ENCODE data around the gene ILK.

ILK gene

DNA sequence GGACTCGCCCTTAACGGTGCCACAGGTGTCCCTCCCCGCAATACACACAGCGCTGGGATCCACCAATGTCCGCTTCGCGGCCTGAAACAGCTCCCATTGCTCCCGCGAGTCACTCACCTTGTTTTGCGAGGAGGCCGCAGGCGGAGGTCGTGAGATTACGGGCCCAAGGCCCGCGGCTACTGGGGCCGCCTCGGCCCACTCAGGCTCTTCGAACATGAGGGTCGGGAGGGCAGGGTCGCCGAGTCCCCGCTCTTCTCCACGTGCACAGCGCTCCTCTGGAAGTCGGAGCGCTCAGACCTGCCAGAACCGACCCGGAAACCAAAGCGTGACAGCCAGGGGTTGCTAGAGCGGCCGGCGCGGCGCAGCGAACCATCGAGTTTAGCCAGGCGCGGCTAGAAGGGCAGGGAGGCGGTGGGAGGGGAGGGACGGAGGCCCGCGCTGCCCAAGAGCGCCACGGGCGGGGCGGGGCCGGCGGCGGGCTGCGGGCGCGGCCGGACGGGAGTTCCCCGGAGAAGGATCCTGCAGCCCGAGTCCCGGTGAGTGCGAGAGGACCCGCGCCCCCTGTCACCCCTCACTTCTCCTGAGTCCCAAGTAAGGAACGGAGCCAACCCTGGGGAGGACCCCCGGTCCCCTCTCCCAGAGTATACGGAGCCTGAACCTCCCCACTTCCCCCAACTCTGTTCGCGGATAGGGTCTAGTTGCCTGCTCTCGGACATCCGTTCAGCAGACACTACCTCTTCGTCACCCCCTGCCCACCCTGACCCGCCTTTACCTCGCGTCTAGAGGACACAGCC is at the start of gene ILK, which contains the start of gene RRP8:
Gene ILK, plus strand, starts transcription at position 488 of the 794 bp plus-strand sequence. CDS start 498 bp downstream, outside the sequence.
Gene RRP8, minus strand, starts transcription at position 330 of the 794 bp plus-strand sequence. Its CDS starts 114 bp downstream, at position 216.
- TF ChIP-seq, protein P1, sequence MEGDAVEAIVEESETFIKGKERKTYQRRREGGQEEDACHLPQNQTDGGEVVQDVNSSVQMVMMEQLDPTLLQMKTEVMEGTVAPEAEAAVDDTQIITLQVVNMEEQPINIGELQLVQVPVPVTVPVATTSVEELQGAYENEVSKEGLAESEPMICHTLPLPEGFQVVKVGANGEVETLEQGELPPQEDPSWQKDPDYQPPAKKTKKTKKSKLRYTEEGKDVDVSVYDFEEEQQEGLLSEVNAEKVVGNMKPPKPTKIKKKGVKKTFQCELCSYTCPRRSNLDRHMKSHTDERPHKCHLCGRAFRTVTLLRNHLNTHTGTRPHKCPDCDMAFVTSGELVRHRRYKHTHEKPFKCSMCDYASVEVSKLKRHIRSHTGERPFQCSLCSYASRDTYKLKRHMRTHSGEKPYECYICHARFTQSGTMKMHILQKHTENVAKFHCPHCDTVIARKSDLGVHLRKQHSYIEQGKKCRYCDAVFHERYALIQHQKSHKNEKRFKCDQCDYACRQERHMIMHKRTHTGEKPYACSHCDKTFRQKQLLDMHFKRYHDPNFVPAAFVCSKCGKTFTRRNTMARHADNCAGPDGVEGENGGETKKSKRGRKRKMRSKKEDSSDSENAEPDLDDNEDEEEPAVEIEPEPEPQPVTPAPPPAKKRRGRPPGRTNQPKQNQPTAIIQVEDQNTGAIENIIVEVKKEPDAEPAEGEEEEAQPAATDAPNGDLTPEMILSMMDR (conservative IDR thresholded peaks at IDR 0.05; ENCODE audit: low read length), result peak; percentile 18; the same call in 1 of the 2 replicates
- DNase-seq (ENCODE audit: low read depth), result peak; percentile 87
- peak within 1 kb of the TSS; percentile 99 for H3K4me3 ChIP-seq (ENCODE audit: low read length)

DNA sequence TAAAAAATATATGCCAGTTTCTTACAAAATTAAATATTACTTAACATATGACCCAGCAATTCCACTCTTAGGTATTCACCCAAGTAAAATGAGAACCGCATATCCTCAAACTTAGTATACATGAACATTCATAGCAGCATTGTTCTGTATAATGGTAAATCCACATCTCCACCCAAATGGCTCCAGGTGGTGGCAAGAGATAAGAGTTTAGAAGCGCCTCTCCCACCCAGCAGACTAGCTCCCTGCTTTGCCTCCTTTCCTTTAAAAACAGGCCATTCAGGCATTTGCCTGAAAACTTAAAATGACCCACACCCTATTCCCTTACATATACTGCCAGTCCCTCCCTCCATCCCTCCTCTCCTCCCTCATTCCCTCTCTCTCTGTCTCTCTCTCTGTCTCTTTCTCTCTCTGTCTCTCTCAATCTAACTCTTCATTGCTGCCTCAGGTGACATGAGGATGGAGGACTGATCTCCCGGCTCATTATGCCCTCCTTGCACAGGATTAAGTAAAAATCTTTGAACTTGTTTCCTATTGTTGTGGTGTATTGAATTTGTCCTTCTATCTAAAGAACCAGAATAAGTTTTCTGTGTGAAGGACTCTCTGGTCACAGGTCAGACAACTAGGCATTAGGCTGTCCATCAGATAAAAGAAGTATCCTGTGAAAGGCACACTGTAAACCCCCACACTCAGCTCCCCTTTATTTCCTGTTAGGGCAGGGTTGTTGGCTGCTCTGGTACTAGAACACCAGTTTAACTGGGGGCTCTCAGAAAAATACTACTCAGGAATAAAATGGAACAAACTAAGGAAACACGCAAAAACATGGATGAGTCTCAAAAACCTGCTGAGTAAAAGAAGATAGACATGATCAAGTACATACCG is 48.5 kb upstream of the ILK start:
- no peak overlapping the region for H3K4me3 ChIP-seq (ENCODE audit: low read length)
- no peak for DNase-seq (ENCODE audit: low read depth)
- TF ChIP-seq, protein P1 (conservative IDR thresholded peaks at IDR 0.05; ENCODE audit: low read length), result no peak

DNA sequence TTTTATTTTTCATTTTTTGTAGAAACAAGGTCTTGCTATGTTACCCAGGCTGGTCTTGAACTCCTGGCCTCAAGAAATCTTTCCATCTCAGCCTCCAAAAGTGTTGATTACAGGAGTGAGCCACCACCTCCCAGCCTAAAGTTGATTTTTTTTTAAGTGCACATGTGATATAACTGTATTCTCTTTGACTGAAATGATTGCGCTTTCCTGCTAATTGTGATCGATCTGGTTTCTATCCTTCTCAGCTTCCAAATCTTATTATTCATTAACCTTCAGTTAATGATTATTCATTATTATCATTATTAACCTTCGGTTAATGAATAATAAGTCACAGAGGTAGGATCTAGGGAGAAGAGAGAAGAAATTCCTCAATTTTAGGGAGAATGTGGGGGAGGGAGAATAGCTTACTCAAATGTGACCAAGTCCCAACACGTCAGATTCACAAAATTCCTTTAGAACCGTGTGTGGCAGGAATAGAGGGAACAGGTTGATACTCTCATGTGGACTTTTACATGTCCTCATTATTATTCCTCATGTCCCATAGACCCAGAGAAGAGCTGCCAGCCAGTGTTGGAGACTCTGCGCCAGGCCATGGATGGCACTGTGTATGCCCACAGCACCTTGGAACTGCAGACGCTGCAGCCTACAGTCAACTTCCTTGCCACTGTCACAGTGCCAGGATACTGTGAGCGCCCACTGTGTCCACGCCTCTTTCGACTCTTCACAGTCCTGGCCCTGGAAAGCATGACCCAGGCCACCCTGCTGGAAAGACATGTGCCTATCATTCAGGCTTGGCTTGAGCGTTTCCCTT is 47.2 kb upstream of the ILK start:
- no peak overlapping the region for H3K4me3 ChIP-seq (ENCODE audit: low read length)
- DNase-seq (ENCODE audit: low read depth), result no peak
- TF ChIP-seq, protein P1 (conservative IDR thresholded peaks at IDR 0.05; ENCODE audit: low read length), result no peak

DNA sequence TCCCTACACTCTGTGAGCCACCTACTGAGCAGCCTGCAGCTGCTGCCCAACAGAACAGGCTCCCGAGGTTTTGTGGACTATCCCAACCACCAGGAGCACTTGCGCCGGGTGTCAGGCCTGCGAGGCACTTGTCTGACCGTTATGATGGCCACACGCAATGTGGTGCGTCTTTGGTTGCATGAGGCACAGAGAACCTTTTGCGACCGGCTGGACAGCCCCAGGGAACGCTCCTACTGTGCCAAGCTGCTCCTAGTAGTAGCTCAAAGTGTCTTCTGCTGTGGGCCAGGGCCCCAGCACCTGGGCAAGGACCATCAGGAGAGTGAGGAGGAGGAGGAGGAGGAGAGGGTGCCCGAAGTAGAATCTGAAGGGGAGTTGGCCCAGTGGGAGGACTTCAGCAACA is 46.5 kb upstream of the ILK start:
- no peak overlapping the region for H3K4me3 ChIP-seq (ENCODE audit: low read length)
- TF ChIP-seq, protein P1 (conservative IDR thresholded peaks at IDR 0.05; ENCODE audit: low read length), result no peak
- no peak for DNase-seq (ENCODE audit: low read depth)

DNA sequence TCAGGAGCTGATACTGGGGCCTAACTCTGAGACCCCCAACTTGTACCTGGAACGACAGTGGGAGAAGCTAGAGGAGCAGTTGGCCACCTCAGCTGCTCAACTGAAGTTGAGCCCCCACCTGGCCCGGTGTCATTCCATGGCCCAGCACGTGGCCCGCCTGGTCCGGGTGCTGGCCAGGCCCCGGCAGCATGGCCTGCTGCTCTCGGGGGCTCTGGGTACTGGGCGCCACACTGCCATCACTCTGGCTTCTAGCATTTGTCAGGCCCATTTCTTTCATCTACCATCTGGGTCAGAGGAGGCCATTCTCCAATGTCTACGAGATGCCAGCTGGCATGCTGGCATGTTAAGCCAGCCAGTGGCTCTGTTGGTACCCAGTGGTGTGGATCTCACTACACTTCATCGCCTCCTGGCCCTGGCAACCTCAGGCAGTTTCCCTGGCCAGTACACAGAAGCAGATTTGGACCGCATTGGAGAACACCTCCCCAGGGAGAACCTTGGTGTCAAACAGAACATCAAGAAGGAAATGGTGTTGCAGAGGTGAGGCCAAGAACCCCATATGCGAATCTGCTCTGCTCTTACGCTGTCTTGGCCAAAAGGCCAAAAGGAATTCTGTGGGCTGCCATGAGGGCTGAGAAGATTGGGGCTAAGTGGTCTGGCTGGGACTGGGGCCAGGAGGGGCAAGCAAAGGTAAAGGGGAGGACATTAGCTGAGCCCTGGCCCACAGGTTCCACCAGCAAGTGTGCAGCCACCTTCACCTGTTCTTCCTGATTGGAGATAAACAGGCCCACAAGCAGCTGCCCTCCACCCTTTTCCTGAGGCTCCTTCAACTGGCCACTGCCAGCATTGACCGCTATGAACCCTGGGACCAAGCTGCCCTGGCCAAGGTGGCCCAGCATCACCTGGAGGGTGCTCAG is 45.6 kb upstream of the ILK start:
- no peak for DNase-seq (ENCODE audit: low read depth)
- H3K4me3 ChIP-seq (ENCODE audit: low read length), result no peak overlapping the region
- TF ChIP-seq, protein P1 (conservative IDR thresholded peaks at IDR 0.05; ENCODE audit: low read length), result no peak

DNA sequence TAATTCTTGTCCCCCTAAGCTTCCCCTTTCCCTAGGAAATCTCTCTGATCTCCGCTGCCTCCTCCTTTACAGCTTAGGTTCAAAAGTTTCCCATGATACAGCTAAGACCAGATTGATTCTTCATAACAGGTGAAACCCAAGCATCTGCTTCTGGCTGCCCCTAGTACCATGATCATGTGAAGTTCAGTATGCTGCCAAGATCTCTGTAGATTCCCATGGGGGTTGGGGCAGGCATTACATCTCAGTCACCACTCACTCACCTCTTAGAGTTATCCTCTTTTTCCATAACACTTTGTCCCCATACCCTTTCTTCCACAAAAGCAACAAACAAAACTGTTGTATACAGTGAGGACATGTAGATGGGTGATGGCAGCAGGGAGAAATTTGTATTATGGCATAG is 44.2 kb upstream of the ILK start:
- DNase-seq (ENCODE audit: low read depth), result no peak
- TF ChIP-seq, protein P1 (conservative IDR thresholded peaks at IDR 0.05; ENCODE audit: low read length), result no peak
- no peak overlapping the region for H3K4me3 ChIP-seq (ENCODE audit: low read length)

Data from AG10803 (cell line).